Measurements from ENCODE around the gene MRPS34.

DNA sequence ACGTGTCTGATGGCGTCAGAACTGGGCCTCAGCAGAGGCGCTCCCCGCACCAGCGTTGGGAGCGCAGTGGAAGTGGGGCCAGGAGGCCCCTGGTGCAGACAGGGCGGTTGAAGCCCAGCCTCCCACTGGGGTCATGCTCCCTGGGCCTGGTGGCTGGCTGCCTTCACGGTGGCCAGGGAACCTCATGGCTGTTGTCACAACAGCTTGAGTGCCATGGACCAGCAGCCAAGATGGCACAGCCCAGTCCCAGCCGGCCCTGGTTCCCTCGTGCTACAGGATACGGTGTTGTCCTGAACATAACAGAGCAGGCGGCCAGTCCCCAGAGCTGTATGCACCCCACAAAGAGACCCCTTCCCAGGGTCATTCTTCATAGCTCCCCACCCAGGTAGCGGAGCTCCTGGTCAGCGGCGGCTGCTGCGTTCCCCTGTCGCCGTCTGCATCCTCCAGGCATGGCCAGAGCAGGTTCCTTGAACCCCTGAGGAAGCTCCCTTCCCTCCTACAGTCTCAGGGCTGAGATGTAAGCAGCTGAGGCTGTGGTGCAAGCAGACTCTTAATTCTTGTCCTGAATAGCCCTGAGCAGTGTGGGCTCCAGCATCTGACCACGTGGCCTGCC lies 31.3 kb downstream of the MRPS34 start:
- no peak for TF ChIP-seq POLR2A (IDR thresholded peaks at IDR 0.05)
- TF ChIP-seq, protein P1, sequence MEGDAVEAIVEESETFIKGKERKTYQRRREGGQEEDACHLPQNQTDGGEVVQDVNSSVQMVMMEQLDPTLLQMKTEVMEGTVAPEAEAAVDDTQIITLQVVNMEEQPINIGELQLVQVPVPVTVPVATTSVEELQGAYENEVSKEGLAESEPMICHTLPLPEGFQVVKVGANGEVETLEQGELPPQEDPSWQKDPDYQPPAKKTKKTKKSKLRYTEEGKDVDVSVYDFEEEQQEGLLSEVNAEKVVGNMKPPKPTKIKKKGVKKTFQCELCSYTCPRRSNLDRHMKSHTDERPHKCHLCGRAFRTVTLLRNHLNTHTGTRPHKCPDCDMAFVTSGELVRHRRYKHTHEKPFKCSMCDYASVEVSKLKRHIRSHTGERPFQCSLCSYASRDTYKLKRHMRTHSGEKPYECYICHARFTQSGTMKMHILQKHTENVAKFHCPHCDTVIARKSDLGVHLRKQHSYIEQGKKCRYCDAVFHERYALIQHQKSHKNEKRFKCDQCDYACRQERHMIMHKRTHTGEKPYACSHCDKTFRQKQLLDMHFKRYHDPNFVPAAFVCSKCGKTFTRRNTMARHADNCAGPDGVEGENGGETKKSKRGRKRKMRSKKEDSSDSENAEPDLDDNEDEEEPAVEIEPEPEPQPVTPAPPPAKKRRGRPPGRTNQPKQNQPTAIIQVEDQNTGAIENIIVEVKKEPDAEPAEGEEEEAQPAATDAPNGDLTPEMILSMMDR (IDR thresholded peaks at IDR 0.05) = no peak

Measured in lower leg skin (tissue), 3 donors.